HepG2 (cell line): Measurements from ENCODE around the gene SLCO2B1. TPM values are rescaled to one million over a fixed set of nuclear protein-coding genes. Genes with fewer than 3 reads are reported as not detected.
A peak's percentile ranks its signal among the peaks of the same experiment; 100 is the strongest.

Experiments used
- ATAC-seq: fragments of 200-7000 bp; cut with Tn5 transposase; 3 replicates; pipeline ENCODE4 v1.9.1; 2020; ENCODE audit warnings: mild to moderate bottlenecking, moderate library complexity
- BruUV-seq: library from RNA; stranded (reverse); fragments of 400-500 nt; replicated peaks from 2 replicates; lab custom pipeline; 2021; lab: Mats Ljungman, UMichigan
- CTCF ChIA-PET: fragments of 300-600 bp; formaldehyde crosslinking; extraction: SDS; loops from one replicate; lab custom pipeline; 2021; ENCODE audit warnings: low total read pairs, inconsistent platforms, low intra/inter-chr PET ratio; lab: Yijun Ruan, JAX
- POLR2A ChIA-PET: fragments of 350-600 bp; sonication (Branson Sonifier 250); formaldehyde crosslinking; loops from one replicate; lab custom pipeline; 2020; ENCODE audit warnings: antibody characterized with exemption, inconsistent platforms; lab: Yijun Ruan, JAX
- DNase-seq: peaks from one replicate; pipeline ENCODE4 v3.0.0-alpha.2; 2015; ENCODE audit warnings: low spot score
- FAIRE-seq: peaks from 3 replicates; lab custom pipeline; 2011; peaks lifted over from hg19 to GRCh38; lab: Jason Lieb, UNC
- H2AFZ ChIP-seq: one replicate; pipeline ENCODE4 v1.6.1; 2011; ENCODE audit warnings: low read length, inconsistent platforms
- H3K27ac ChIP-seq: fragments of 300-600 bp; 3 replicates; pipeline ENCODE4 v1.8.0; 2011; ENCODE audit warnings: mixed run types, mild to moderate bottlenecking, mixed read lengths, low read length, inconsistent platforms; ENCODE audit not compliant: insufficient read depth; ENCODE audit errors: extremely low read length
- H3K27me3 ChIP-seq, 2 experiments: fragments of 200-600 bp in 1 of 2; 2 replicates in 1 of 2; 3 replicates in 1 of 2; pipeline versions ENCODE4 v1.6.0 to v1.8.0; 2011; ENCODE audit warnings: low read length in 2 of 2, mild to moderate bottlenecking in 2 of 2, moderate library complexity in 2 of 2, inconsistent platforms in 1 of 2; ENCODE audit not compliant: insufficient read depth in 2 of 2, control insufficient read depth in 1 of 2
- H3K36me3 ChIP-seq, 2 experiments: fragments of 200-600 bp in 1 of 2; replicated peaks in 1 of 2; 2 replicates in 1 of 2; 3 replicates in 1 of 2; pipeline versions ENCODE4 v1.5.1 to v1.8.0; 2011; ENCODE audit warnings: low read length in 2 of 2, inconsistent platforms in 1 of 2; ENCODE audit not compliant: insufficient read depth in 2 of 2, control insufficient read depth in 1 of 2
- H3K4me1 ChIP-seq: 2 replicates; pipeline ENCODE4 v1.5.1; 2012; ENCODE audit warnings: low read length, inconsistent platforms; ENCODE audit not compliant: insufficient read depth
- H3K4me2 ChIP-seq: 2 replicates; pipeline ENCODE4 v1.6.0; 2011; ENCODE audit warnings: low read depth, low read length, inconsistent platforms
- H3K4me3 ChIP-seq, 3 experiments: fragments of 200-600 bp in 1 of 3; sonication (generic), shearing (Covaris generic) in 1 of 3; replicated peaks in 1 of 3; 2 replicates each; pipeline ENCODE4 v1.5.1; 2011 to 2016; ENCODE audit warnings: low read length in 3 of 3, inconsistent platforms in 2 of 3, low read depth in 2 of 3, mild to moderate bottlenecking in 2 of 3, control low read depth in 1 of 3, mixed read lengths in 1 of 3; ENCODE audit not compliant: insufficient read depth in 1 of 3
- H3K79me2 ChIP-seq: one replicate; pipeline ENCODE4 v1.6.1; 2011; ENCODE audit warnings: low read length, inconsistent platforms; ENCODE audit not compliant: insufficient read depth
- H3K9ac ChIP-seq: 2 replicates; pipeline ENCODE4 v1.6.0; 2011; ENCODE audit warnings: mild to moderate bottlenecking, low read depth, low read length, inconsistent platforms; ENCODE audit not compliant: insufficient read depth
- H3K9me3 ChIP-seq: 2 replicates; pipeline ENCODE4 v1.5.1; 2012; ENCODE audit warnings: mild to moderate bottlenecking, low read length
- H4K20me1 ChIP-seq: 2 replicates; pipeline ENCODE4 v1.6.0; 2011; ENCODE audit warnings: inconsistent platforms, mild to moderate bottlenecking, low read length, moderate library complexity; ENCODE audit not compliant: insufficient read depth
- AFF4 ChIP-seq: sonication (generic); formaldehyde crosslinking; IDR thresholded peaks from 2 replicates; pipeline ENCODE4 v1.4.0; 2020; ENCODE audit warnings: missing genetic modification reagents
- BRF2 ChIP-seq: sonication (generic); formaldehyde crosslinking; IDR thresholded peaks from 2 replicates; pipeline ENCODE4 v1.8.1; 2022; ENCODE audit warnings: mild to moderate bottlenecking, missing genetic modification reagents
- CENPBD1 ChIP-seq: sonication (generic); formaldehyde crosslinking; IDR thresholded peaks from 2 replicates; pipeline ENCODE4 v1.8.0; 2022; ENCODE audit warnings: missing genetic modification reagents, low read depth, mild to moderate bottlenecking, borderline replicate concordance
- CTCF ChIP-seq: sonication (generic); formaldehyde crosslinking; IDR thresholded peaks from 2 replicates; pipeline ENCODE4 v1.5.0; 2020; ENCODE audit warnings: mild to moderate bottlenecking, missing genetic modification reagents, moderate library complexity
- ETS1 ChIP-seq: sonication (generic); formaldehyde crosslinking; IDR thresholded peaks from 2 replicates; pipeline ENCODE4 v1.4.0; 2020; ENCODE audit warnings: missing genetic modification reagents
- IKZF1 ChIP-seq: fragments of 450-650 bp; IDR thresholded peaks from 2 replicates; pipeline ENCODE4 v1.7.1; 2016
- MAFK ChIP-seq, 2 experiments: IDR thresholded peaks in 1 of 2; conservative IDR thresholded peaks in 1 of 2; 2 replicates each; pipeline ENCODE4 v1.6.1; 2011; ENCODE audit warnings: improper control_type of control experiment in 2 of 2, low read length in 2 of 2
- MTF2 ChIP-seq: sonication (generic); formaldehyde crosslinking; IDR thresholded peaks from 2 replicates; pipeline ENCODE4 v1.5.0; 2020; ENCODE audit warnings: missing genetic modification reagents, borderline replicate concordance
- ONECUT2 ChIP-seq: sonication (generic); formaldehyde crosslinking; IDR thresholded peaks from 2 replicates; pipeline ENCODE4 v1.4.0; 2020; ENCODE audit warnings: missing genetic modification reagents
- STAG1 ChIP-seq: sonication (generic); formaldehyde crosslinking; IDR thresholded peaks from 2 replicates; pipeline ENCODE4 v1.4.0; 2020; ENCODE audit warnings: missing genetic modification reagents
- THYN1 ChIP-seq: sonication (generic); formaldehyde crosslinking; IDR thresholded peaks from 2 replicates; pipeline ENCODE4 v1.8.1; 2023; ENCODE audit warnings: low read depth, mild to moderate bottlenecking, moderate library complexity, missing genetic modification reagents, borderline replicate concordance
- ZNF710 ChIP-seq: sonication (generic); formaldehyde crosslinking; IDR thresholded peaks from 2 replicates; pipeline ENCODE4 v1.5.0; 2020; ENCODE audit warnings: mild to moderate bottlenecking, missing genetic modification reagents, borderline replicate concordance
- WGBS: methylation state at CpG from one replicate; pipeline ENCODE4 v1.1.6; 2017; ENCODE audit warnings: low lambda C conversion rate; 5-methylcytosine and 5-hydroxymethylcytosine counted together
- in situ Hi-C: cut with HindIII; loops from 2 replicates; pipeline ENCODE4 v1.10.0; 2017; ENCODE audit warnings: low pct_unique_long_range_greater_than_20kb; ENCODE audit not compliant: extremely low pct_ligation_motif_present
- intact Hi-C: fragments of 100-400 bp; cut with micrococcal nuclease; formaldehyde crosslinking; loops from one replicate; pipeline ENCODE4 v1.10.0; 2022; ENCODE audit not compliant: unreplicated experiment
- polyA plus RNA-seq, 8 experiments: library from polyadenylated mRNA; depleted of rRNA in 3 of 8; stranded (reverse) in 7 of 8; unstranded in 1 of 8; fragments of >200 nt; fragmentation: Illumina TruSeq in 4 of 8; extraction: Trizol in 4 of 8; gene quantifications; 2 replicates each; pipeline versions ENCODE4 v1.2.1 to v1.2.3, GENCODE V29; 2011 to 2016; ENCODE audit warnings: low read depth in 4 of 8, missing spikeins in 1 of 8, mixed read lengths in 1 of 8; ENCODE audit not compliant: insufficient read depth in 1 of 8
- total RNA-seq, 5 experiments: library from RNA; depleted of rRNA; stranded (reverse); fragments of >200 nt; fragmentation: Illumina TruSeq; extraction: Trizol; gene quantifications; 2 replicates each; pipeline ENCODE4 v1.2.3, GENCODE V29; 2016; ENCODE audit warnings: low read depth in 1 of 5

Gene SLCO2B1
- total and polyA plus RNA-seq, 2 of the 13 experiments (the other 11 are each of a cell fraction or from before 2014, with no cell fraction given): 15.3 to 19.8 TPM

- 0% methylated on average over 3 of the region's 5 CpGs for WGBS
- intact Hi-C loops: no loop called here
- peaks cover 1 to 18% of the 10 kb centered on the region in 2 experiments; a peak in 4 of 5 replicates for H3K27me3 ChIP-seq
- FAIRE-seq (no peak), ATAC-seq (peak; percentile 92), DNase-seq (peak; percentile 17)
- no peak overlapping the region for H3K4me2 ChIP-seq
- H3K79me2 ChIP-seq: no peaks in the 10 kb centered on the region
- no peak overlapping the region for H2AFZ ChIP-seq
- in situ Hi-C loops: no loop called here
- no peaks in the 10 kb centered on the region for H3K4me1 ChIP-seq
- H3K27ac ChIP-seq: no peak overlapping the region
- POLR2A ChIA-PET: interaction anchor here (1.5 kb wide), 1 partner anchor 10 kb away, joined by 4 read pairs; no protein-coding TSS in a partner anchor
- H3K9me3 ChIP-seq: no peaks in the 10 kb centered on the region
- CTCF ChIA-PET: no interaction called here
- no peak overlapping the region for H3K9ac ChIP-seq
- H3K36me3 ChIP-seq: no peaks in the 10 kb centered on the region
- no peaks in the 10 kb centered on the region for H4K20me1 ChIP-seq
- H3K4me3 ChIP-seq: no peak overlapping the region
- BruUV-seq: no TSS peak
- TF ChIP-seq THYN1 (CRISPR knock-in tag) (no peak), BRF2 (no peak), ONECUT2 (CRISPR knock-in tag) (no peak), AFF4 (CRISPR knock-in tag) (no peak), STAG1 (CRISPR knock-in tag) (peak; percentile 50), MTF2 (CRISPR knock-in tag) (no peak), ETS1 (CRISPR knock-in tag) (no peak), IKZF1 (no peak), ZNF710 (no peak), CENPBD1 (CRISPR knock-in tag) (no peak), MAFK (conservative IDR thresholded peaks at IDR 0.05 in 1 of 2, IDR thresholded peaks at IDR 0.05 in 1 of 2; ENCODE audit: low read length in 2 of 2) (peak; percentile 20 to 61; a peak in 2 of 4 replicates), CTCF (peak; percentile 39)
Measured at GRCh38 chr11:75223954-75224643, 73.2 kb downstream of the SLCO2B1 start.
